ENCODE data around the gene UBASH3A. TPM values are rescaled to one million over a fixed set of nuclear protein-coding genes. Genes with fewer than 3 reads are reported as not detected.

Gene UBASH3A, protein sequence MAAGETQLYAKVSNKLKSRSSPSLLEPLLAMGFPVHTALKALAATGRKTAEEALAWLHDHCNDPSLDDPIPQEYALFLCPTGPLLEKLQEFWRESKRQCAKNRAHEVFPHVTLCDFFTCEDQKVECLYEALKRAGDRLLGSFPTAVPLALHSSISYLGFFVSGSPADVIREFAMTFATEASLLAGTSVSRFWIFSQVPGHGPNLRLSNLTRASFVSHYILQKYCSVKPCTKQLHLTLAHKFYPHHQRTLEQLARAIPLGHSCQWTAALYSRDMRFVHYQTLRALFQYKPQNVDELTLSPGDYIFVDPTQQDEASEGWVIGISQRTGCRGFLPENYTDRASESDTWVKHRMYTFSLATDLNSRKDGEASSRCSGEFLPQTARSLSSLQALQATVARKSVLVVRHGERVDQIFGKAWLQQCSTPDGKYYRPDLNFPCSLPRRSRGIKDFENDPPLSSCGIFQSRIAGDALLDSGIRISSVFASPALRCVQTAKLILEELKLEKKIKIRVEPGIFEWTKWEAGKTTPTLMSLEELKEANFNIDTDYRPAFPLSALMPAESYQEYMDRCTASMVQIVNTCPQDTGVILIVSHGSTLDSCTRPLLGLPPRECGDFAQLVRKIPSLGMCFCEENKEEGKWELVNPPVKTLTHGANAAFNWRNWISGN
- total RNA-seq (2014; rRNA removed; shearing (Covaris generic)): not detected in 2 replicates

DNA sequence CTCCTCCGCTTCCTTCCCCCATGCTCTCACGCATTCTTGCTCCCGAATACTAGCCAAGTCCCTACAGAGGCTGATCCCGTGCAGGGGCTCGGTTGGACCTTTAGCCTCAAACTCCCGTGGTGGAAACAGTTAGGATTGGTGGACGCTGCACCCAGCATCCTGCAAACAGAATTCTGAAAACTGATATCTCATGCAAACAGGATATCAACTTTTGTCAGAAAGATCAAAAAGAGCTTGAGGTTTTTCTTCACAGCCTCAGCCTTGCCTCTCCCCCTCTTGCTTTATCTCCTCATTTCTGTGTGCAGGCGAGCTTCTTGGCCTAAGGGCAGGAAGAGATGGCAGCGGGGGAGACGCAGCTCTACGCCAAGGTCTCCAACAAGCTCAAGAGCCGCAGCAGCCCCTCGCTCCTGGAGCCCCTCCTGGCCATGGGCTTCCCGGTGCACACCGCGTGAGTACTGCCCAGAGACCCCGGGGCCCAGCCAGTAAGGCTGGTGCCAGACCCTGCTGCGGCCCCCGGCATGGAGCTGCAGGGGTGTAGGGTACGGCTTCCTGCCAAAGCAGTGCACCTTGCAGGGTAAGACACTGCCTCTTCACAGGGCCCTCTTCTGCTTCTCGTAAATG is at the start of gene UBASH3A:
TSS of gene UBASH3A (plus strand) at position 292 of the 621 bp plus-strand sequence. CDS start at position 336, 44 bp downstream.
- DNase-seq: no peak
- H3K36me3 ChIP-seq: no peaks in the 10 kb centered on the region

DNA sequence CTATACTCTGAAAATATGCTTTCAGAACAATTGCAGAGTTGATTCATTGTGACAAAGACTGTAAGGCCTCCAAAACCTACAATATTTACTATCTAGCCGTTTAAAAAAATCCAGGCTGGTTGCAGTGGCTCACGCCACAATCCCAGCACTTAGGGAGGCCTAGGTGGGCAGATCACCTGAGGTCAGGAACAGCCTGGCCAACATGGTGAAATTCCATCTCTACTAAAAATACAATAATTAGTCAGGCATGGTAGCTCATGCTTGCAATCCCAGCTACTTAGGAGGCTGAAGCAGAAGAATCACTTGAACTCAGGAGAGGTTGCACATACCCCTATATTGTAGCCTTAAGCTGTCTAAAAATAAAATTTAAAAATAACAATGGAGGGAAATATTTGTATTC is 47.7 kb upstream of the UBASH3A start:
- Histone ChIP-seq H3K36me3 (no peaks in the 10 kb centered on the region), H3K27ac (no peak overlapping the region), H3K27me3 (no peaks in the 10 kb centered on the region), H3K9me3 (replicated peaks) (no peaks in the 10 kb centered on the region; the same call in 1 of the 2 replicates), H3K4me3 (no peak overlapping the region), H3K4me1 (no peaks in the 10 kb centered on the region)
- no peak for DNase-seq

More for the DNA sequence above, at the start of gene UBASH3A:
- no peaks in the 10 kb centered on the region for H3K4me1 ChIP-seq
- H3K9me3 ChIP-seq (replicated peaks): no peaks in the 10 kb centered on the region
- H3K27me3 ChIP-seq: no peaks in the 10 kb centered on the region
- H3K4me3 ChIP-seq: no peak within 1 kb of the TSS
- no peak within 1 kb of the TSS for H3K27ac ChIP-seq

DNA sequence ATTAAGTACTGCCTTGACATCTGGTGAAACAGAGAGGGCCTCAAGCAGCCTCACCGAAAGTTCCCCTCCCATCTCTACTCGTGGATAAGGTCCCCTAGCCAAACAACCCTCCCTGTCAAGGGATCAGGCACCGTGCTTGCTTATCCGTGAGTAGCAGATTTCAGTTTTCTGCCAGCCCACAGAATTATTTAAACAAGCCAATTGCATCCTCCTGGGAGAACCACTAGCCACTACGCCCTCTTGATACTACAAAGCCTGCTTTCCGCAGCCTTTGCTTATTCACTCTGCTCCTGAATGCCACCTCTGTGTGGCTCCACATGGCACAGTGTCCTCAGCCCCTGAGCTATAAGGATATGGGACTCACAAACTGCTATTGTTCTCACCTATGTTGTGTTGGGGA is 47.1 kb upstream of the UBASH3A start:
- DNase-seq: no peak
- Histone ChIP-seq H3K9me3 (replicated peaks) (no peaks in the 10 kb centered on the region; the same call in 1 of the 2 replicates), H3K27me3 (no peaks in the 10 kb centered on the region), H3K4me1 (no peaks in the 10 kb centered on the region), H3K4me3 (no peak overlapping the region), H3K36me3 (no peaks in the 10 kb centered on the region), H3K27ac (no peak overlapping the region)

DNA sequence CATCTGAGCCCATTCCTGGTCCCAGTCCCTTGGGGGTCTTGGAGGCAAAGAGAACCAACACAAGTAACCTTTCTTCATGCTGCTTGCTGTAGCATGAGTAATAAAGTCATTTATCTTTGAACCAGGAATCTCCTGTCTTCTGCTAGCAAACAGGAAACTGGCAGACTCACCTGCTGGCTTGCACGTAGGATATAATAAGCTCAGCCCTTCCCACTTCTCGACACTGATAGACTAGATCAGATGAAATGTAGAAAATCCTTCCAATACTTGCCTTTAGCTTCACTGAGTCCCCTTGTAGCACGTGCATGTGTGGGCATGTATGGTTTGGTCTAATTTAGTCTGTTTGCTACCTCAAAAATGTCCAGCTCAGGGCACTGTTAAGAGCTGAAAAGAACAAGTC is 46.4 kb upstream of the UBASH3A start:
- H3K4me1 ChIP-seq: no peaks in the 10 kb centered on the region
- H3K27ac ChIP-seq: no peak overlapping the region
- no peaks in the 10 kb centered on the region; the same call in 1 of the 2 replicates for H3K9me3 ChIP-seq (replicated peaks)
- no peaks in the 10 kb centered on the region for H3K36me3 ChIP-seq
- no peak overlapping the region for H3K4me3 ChIP-seq
- H3K27me3 ChIP-seq: no peaks in the 10 kb centered on the region
- DNase-seq: no peak

DNA sequence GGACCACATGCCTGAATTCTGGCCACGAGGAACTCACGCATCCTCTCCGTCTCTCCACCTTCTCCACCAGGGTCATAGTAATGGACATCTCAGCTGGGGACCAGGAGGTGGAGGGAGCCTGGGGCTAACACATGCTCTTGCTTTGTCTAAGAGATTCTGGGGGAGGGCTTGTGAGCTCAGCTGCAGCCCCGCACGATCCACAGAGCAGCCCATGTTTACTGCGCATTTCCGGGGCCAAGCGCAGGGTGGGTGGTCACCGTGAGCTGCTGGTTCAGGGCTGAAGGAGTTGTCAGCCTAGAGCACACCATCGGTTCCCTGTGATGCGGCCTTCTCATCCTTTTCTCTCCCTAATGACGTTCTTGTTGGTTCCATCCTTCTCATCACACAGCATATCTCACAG is 45.4 kb upstream of the UBASH3A start:
- H3K4me3 ChIP-seq: no peak overlapping the region
- DNase-seq: no peak
- no peaks in the 10 kb centered on the region for H3K4me1 ChIP-seq
- peaks cover 5% of the 10 kb centered on the region; the same call in 1 of the 2 replicates for H3K27me3 ChIP-seq
- H3K27ac ChIP-seq: no peak overlapping the region
- H3K36me3 ChIP-seq: no peaks in the 10 kb centered on the region
- no peaks in the 10 kb centered on the region; the same call in 1 of the 2 replicates for H3K9me3 ChIP-seq (replicated peaks)

DNA sequence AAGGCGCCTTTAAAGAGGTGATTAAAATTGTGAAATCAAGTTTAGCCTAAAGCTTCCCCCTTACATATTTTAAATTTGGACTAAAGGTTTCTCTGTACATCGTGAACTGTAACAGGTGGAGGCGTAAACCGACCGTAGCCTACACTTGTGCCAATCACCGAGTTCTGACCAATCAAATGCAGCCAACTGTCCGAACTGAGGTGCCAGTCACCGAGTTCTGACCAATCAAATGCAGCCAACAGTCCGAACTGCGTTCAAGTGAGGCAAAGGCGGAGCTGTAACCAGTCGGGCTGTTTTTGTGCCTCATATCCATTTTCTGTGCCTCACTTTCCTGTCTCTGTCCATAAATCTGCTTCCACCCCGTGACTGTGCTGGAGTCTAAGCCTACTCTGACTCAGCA is 44.8 kb upstream of the UBASH3A start:
- H3K27me3 ChIP-seq: peaks cover 8% of the 10 kb centered on the region; the same call in 1 of the 2 replicates
- H3K27ac ChIP-seq: no peak overlapping the region
- no peak overlapping the region for H3K4me3 ChIP-seq
- no peaks in the 10 kb centered on the region for H3K4me1 ChIP-seq
- DNase-seq: no peak
- H3K9me3 ChIP-seq (replicated peaks): no peaks in the 10 kb centered on the region; the same call in 1 of the 2 replicates
- no peaks in the 10 kb centered on the region for H3K36me3 ChIP-seq

DNA sequence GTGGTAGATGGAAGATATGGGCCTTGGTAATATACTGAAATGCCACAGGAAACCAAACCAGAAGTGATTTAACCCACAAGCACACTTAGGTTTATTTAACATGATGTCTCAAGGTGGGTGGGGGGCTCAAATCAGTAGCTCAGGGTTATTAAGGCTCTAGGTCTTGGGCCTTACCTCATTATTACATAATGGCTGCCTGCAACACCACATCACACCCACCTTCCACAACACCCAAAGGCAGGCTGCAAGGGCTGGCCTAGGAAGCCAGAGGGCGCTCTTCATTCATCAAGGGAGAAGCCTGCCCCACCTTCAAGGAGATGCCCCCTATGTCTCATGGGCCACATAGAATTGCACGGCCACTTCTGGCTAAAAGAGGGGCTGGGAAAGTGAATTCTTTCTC is 43.4 kb upstream of the UBASH3A start:
- H3K27ac ChIP-seq: no peak overlapping the region
- peaks cover 9% of the 10 kb centered on the region; the same call in 1 of the 2 replicates for H3K27me3 ChIP-seq
- no peaks in the 10 kb centered on the region for H3K9me3 ChIP-seq (replicated peaks)
- no peaks in the 10 kb centered on the region for H3K4me1 ChIP-seq
- no peak for DNase-seq
- no peaks in the 10 kb centered on the region for H3K36me3 ChIP-seq
- no peak overlapping the region for H3K4me3 ChIP-seq

DNA sequence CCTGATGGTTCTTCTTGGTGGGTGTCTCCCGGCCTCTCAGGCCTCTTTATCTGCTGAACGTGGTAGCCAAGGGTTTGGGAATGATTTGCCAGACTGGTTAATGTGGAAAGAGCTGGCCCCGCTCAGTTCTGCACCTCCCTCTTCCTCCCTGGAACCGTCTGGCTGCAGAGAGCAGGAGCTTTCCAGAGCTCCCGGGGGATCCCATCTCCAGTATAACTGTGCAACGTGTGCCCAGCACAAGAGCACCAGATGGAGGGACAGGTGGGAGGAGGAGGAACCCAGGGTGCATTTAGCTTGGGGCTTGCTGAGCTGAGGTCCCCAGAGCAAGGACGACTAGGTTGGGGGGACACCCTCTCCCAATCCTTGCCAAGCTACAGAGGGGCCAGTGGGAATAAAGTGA is 42.4 kb upstream of the UBASH3A start:
- Histone ChIP-seq H3K27me3 (peaks cover 11% of the 10 kb centered on the region; the same call in 1 of the 2 replicates), H3K27ac (no peak overlapping the region), H3K4me3 (no peak overlapping the region), H3K36me3 (no peaks in the 10 kb centered on the region), H3K4me1 (no peaks in the 10 kb centered on the region), H3K9me3 (replicated peaks) (no peaks in the 10 kb centered on the region)
- DNase-seq: no peak

DNA sequence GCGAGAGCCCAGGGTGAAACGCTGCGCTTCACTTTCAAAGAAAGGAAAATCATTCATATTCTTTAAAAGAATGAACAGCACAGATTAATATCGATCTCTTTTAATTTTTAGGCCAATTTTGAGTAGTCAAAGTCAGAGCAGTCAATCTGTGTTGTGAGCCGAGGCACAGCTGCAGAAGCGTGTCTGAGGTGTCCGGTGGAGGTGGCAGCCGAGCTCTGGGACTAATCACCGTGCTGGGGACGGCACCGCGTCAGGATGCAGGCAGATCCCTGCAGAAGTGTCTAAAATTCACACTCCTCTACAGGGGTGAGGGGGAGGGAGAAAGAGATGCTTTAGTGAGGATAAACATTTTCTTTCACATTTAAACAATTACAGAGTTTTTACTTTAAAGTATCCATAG is 41.5 kb upstream of the UBASH3A start:
- no peaks in the 10 kb centered on the region for H3K4me1 ChIP-seq
- H3K4me3 ChIP-seq: no peak overlapping the region
- no peaks in the 10 kb centered on the region for H3K36me3 ChIP-seq
- H3K27ac ChIP-seq: no peak overlapping the region
- DNase-seq: no peak
- peaks cover 11% of the 10 kb centered on the region; the same call in 1 of the 2 replicates for H3K27me3 ChIP-seq
- H3K9me3 ChIP-seq (replicated peaks): no peaks in the 10 kb centered on the region

DNA sequence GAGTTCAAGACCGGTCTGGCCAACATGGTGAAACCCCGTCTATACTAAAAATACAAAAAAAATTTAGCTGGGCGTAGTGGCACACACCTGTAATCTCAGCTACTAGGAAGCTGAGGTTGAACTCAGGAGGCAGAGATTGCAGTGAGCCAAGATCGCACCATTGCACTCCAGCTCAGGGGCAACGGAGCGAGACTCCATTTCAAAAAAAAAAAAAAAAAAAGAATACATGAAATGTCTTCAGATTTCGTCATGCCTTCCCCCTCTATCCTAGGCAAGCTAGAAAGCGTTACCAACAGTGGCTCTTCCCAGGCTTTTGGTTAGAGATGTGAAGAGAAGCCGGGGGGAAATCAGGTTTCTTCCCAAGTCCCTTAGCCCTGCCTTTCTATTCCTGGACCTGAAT is 41.0 kb upstream of the UBASH3A start:
- DNase-seq: no peak
- no peaks in the 10 kb centered on the region for H3K36me3 ChIP-seq
- H3K4me3 ChIP-seq: no peak overlapping the region
- H3K27me3 ChIP-seq: peaks cover 11% of the 10 kb centered on the region; the same call in 1 of the 2 replicates
- no peaks in the 10 kb centered on the region for H3K4me1 ChIP-seq
- no peak overlapping the region for H3K27ac ChIP-seq
- H3K9me3 ChIP-seq (replicated peaks): no peaks in the 10 kb centered on the region

DNA sequence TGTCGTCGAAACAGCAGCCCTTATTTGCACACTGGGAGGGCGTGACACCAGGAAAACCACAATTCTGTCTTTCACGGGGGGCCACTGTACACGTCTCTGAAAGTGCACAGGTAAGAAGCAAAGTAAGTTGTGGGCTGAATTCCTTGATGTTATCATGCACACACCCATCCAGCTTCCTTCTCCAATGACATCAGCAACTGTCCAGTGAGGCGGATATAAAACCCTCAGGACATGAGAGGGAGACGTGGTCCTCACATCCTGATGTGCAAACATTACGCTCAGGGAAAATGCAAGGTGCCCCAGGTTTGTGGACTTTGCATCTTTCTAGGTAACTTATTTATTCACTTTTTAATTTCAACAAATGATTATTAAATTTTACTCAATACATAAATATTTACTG is 40.4 kb upstream of the UBASH3A start:
- DNase-seq: no peak
- Histone ChIP-seq H3K4me1 (no peaks in the 10 kb centered on the region), H3K4me3 (no peak overlapping the region)

DNA sequence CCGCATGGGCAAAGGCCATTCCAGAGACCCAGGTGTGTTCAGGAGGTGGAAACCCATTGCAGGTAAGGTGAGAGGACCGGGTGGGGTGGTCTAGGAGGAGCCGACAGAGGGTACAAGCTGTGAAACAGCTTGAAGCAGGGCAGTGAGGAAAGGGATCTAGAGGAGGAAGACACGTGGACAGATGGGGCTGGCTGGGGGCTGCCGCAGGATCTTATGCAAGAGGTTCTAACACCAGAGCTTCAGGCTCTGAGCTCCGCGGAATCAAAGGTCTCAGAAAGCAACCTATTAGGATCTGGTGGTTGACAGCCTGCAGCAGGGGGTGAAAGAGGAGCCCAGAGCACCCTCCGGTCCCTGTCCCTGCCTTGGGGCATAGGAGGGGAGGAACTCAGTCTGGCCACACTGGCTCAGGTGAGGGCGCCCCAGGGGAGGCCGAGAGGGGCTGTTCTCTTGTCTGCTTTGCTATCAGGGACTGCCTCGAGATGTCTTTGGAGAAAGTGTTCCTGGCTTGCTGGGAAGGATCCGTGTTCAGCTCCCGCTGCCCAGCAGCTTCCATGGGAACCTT is 39.3 kb upstream of the UBASH3A start:
- no peaks in the 10 kb centered on the region for H3K4me1 ChIP-seq
- no peak overlapping the region for H3K4me3 ChIP-seq
- no peak overlapping the region for H3K27ac ChIP-seq
- no peaks in the 10 kb centered on the region for H3K36me3 ChIP-seq
- H3K9me3 ChIP-seq (replicated peaks): no peaks in the 10 kb centered on the region
- DNase-seq: no peak
- H3K27me3 ChIP-seq: peaks cover 11% of the 10 kb centered on the region; the same call in 1 of the 2 replicates

More for the DNA sequence above, 40.4 kb upstream of the UBASH3A start:
- Histone ChIP-seq H3K27me3 (peaks cover 11% of the 10 kb centered on the region; the same call in 1 of the 2 replicates), H3K36me3 (no peaks in the 10 kb centered on the region), H3K9me3 (replicated peaks) (no peaks in the 10 kb centered on the region), H3K27ac (no peak overlapping the region)

DNA sequence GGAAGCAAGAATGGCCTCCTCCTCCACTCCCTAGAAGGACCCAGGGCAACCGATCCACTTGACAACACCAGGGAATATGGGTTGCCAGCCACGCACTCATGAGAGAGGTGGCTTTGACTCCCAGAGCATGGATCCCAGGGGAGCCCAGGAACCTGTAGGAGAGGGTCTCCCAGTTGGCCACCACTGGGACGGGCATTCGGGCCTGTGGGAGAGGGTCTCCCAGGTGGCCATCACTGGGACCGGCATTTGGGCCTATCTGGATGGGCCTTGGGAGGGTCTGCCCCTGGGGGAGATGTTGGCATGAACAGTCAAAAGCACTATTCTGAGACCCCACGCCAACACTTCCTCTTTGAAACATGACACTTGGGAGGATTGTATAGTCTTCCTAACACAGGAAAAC is 37.9 kb upstream of the UBASH3A start:
- H3K4me1 ChIP-seq: no peaks in the 10 kb centered on the region
- H3K36me3 ChIP-seq: no peaks in the 10 kb centered on the region
- H3K27me3 ChIP-seq: peaks cover 11% of the 10 kb centered on the region; the same call in 1 of the 2 replicates
- H3K9me3 ChIP-seq (replicated peaks): no peaks in the 10 kb centered on the region
- no peak for DNase-seq
- no peak overlapping the region for H3K4me3 ChIP-seq
- H3K27ac ChIP-seq: no peak overlapping the region

DNA sequence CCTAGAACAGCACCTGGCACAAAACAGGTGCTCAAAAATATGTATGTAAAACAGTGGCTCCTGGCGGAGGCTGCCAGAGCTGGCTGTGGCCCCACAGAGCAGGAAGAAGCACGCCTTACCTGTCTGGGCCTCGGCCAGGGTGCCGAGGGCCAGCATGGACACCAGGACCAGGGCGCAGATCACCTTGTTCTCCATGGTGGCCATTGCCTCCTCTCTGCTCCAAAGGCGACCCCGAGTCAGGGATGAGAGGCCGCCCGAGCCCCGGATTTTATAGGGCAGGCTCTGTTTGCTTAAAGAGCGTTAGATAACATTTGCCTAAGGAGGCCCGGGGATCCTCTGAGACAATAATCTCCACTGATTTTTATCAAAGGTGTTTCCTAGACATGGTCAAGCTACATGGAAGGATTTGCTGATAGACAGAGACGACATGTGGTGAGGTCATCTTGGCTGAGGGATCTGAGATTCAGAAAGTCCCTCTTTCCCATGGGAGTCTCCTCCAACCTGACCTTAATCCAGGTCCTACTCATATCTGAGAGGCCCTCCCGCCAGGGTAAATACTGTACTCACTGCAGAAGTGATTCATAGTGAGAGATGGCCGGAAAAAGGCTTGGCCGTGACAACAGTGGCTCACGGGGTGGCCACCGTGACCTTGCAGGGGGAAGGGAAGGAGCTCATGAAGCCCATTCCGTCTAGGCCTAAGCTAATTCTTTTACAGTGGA is 37.3 kb upstream of the UBASH3A start, which contains the start of gene TFF1:
TSS of gene TFF1 (minus strand) at position 244 of the 719 bp plus-strand sequence. CDS start at position 204, 40 bp downstream.
- DNase-seq: no peak
- Histone ChIP-seq H3K36me3 (no peaks in the 10 kb centered on the region), H3K4me1 (no peaks in the 10 kb centered on the region), H3K27me3 (peaks cover 11% of the 10 kb centered on the region; the same call in 1 of the 2 replicates), H3K27ac (no peak within 1 kb of the TSS), H3K9me3 (replicated peaks) (no peaks in the 10 kb centered on the region), H3K4me3 (no peak within 1 kb of the TSS)
